Karpas-422 (cell line): ENCODE measurements around the gene SNX1. TPM values are rescaled to one million over a fixed set of nuclear protein-coding genes. Genes with fewer than 3 reads are reported as not detected.

Source experiments
- DNase-seq: peaks from one replicate; pipeline ENCODE4 v3.0.0-alpha.2; 2015
- H2AFZ ChIP-seq: fragments of 200-600 bp; sonication (generic); 2 replicates; pipeline ENCODE4 v1.6.1; 2014; ENCODE audit warnings: antibody characterized with exemption, low read length, mixed read lengths
- H3K27ac ChIP-seq: fragments of 200-600 bp; sonication (generic); 2 replicates; pipeline ENCODE4 v1.5.1; 2014; ENCODE audit warnings: mild to moderate bottlenecking, low read length, moderate library complexity
- H3K27me3 ChIP-seq: fragments of 200-600 bp; sonication (generic); 2 replicates; pipeline ENCODE4 v1.6.1; 2014; ENCODE audit warnings: low read length, mixed read lengths
- H3K36me3 ChIP-seq: fragments of 200-600 bp; sonication (generic); 2 replicates; pipeline ENCODE4 v1.6.1; 2014; ENCODE audit warnings: low read length, mixed read lengths; ENCODE audit not compliant: insufficient read depth
- H3K4me1 ChIP-seq: fragments of 200-600 bp; sonication (generic); 2 replicates; pipeline ENCODE4 v1.6.1; 2014; ENCODE audit warnings: mild to moderate bottlenecking, low read length, mixed read lengths
- H3K4me2 ChIP-seq: fragments of 200-600 bp; sonication (generic); 2 replicates; pipeline ENCODE4 v1.6.1; 2014; ENCODE audit warnings: low read length, low read depth, mild to moderate bottlenecking; ENCODE audit not compliant: poor library complexity, severe bottlenecking
- H3K4me3 ChIP-seq: fragments of 200-600 bp; sonication (generic); 2 replicates; pipeline ENCODE4 v1.5.1; 2014; ENCODE audit warnings: mild to moderate bottlenecking, antibody characterized with exemption, low read length, mixed read lengths
- H3K79me2 ChIP-seq: fragments of 200-600 bp; sonication (generic); 2 replicates; pipeline ENCODE4 v1.6.1; 2014; ENCODE audit warnings: mild to moderate bottlenecking, low read length, mixed read lengths
- H3K9ac ChIP-seq: fragments of 200-600 bp; sonication (generic); 2 replicates; pipeline ENCODE4 v1.6.0; 2014; ENCODE audit warnings: low read length
- H3K9me2 ChIP-seq: fragments of 200-600 bp; sonication (generic), shearing (Covaris generic); replicated peaks from 2 replicates; pipeline ENCODE4 v1.6.0; 2014; ENCODE audit warnings: mild to moderate bottlenecking, low read length, moderate library complexity; ENCODE audit not compliant: insufficient read depth
- H3K9me3 ChIP-seq: fragments of 300-700, 200-600 bp; sonication (generic); 2 replicates; pipeline ENCODE4 v1.6.1; 2014; ENCODE audit warnings: low read length, mixed read lengths
- H4K20me1 ChIP-seq: fragments of 200-600 bp; sonication (generic); 2 replicates; pipeline ENCODE4 v1.6.1; 2014; ENCODE audit warnings: mild to moderate bottlenecking, antibody characterized with exemption, low read length, low read depth; ENCODE audit not compliant: insufficient read depth
- total RNA-seq: library from RNA; depleted of rRNA; stranded (reverse); fragments of >200 nt; shearing (Covaris generic); gene quantifications from 2 replicates; pipeline ENCODE4 v1.2.3, GENCODE V29; 2014; ENCODE audit warnings: low replicate concordance

The SNX1 gene
- total RNA-seq, 1 experiment from 2014 or later, result 52.0 TPM

DNA sequence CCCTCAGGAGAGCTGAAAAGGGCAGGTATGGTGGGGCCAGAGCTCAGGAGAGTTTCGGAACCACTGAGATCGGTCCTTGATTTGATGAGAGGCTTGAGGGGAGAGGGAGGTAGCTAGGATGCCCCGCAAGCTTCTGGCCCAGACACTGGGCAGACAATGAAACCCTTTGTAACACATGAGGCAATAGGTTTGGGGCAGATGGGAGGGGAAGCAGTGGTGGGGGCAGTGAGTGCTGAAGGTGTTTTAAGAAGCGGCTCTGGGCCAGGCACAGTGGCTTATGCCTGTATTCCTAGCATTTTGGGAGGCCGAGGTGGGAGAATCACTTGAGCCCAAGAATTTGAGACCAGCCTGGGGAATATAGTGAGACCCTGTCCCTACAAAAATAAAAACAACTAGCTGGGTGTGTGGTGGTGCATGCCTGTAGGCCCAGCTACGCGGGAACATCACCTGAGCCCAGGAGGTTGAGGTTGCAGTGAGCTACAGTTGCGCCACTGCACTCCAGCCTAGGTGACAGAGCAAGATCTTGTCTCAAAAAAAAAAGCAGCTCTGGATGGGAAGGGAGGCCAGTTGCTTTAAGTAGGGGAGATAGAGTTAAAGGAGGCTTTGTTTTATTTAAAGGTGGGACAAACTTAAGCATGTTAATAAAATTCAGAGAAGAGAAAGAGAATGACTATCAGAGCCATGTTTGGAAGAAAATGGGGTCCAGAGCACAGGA is 46.2 kb downstream of the SNX1 start:
- Histone ChIP-seq H3K4me3 (no peak overlapping the region), H3K27me3 (no peaks in the 10 kb centered on the region), H3K9ac (no peak overlapping the region), H3K4me1 (peaks cover 1% of the 10 kb centered on the region), H4K20me1 (no peaks in the 10 kb centered on the region), H2AFZ (no peak overlapping the region), H3K4me2 (no peak overlapping the region), H3K9me3 (no peaks in the 10 kb centered on the region), H3K9me2 (no peaks in the 10 kb centered on the region), H3K27ac (no peak overlapping the region), H3K36me3 (peaks cover 8% of the 10 kb centered on the region), H3K79me2 (no peaks in the 10 kb centered on the region)
- DNase-seq, result no peak

GRCh38 chr15:64143276-64143675 is 47.5 kb downstream of the SNX1 start:
- Histone ChIP-seq H4K20me1 (no peaks in the 10 kb centered on the region), H3K9me2 (no peaks in the 10 kb centered on the region), H3K4me3 (no peak overlapping the region), H3K9ac (no peak overlapping the region), H3K4me2 (no peak overlapping the region), H3K79me2 (no peaks in the 10 kb centered on the region), H2AFZ (no peak overlapping the region), H3K36me3 (peaks cover 3% of the 10 kb centered on the region), H3K27ac (no peak overlapping the region), H3K27me3 (no peaks in the 10 kb centered on the region), H3K9me3 (no peaks in the 10 kb centered on the region), H3K4me1 (no peaks in the 10 kb centered on the region)
- no peak for DNase-seq

DNA sequence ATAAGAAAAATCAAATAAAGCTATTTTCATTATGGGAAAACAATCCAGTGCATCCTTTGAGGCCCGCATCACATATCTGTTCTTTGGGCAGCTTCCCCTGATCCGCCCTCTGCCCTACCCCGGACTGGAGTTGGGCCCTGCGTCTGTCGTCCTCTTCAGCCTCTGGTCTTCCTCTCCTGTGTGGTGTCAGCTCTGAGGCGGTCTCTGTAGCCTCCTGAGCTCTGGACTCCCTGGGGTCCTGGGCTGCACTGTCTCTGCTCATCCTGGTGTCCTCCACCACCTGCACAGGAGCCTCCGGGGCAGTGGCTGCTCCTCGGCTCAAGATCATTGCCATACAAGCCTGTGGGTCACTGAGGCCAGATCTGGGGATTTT is 48.4 kb downstream of the SNX1 start:
- no peak overlapping the region for H3K27ac ChIP-seq
- no peaks in the 10 kb centered on the region for H3K4me1 ChIP-seq
- H3K9me2 ChIP-seq, result no peaks in the 10 kb centered on the region
- no peaks in the 10 kb centered on the region; the same call in 1 of the 2 replicates for H3K36me3 ChIP-seq
- H3K9me3 ChIP-seq, result no peaks in the 10 kb centered on the region
- no peaks in the 10 kb centered on the region for H4K20me1 ChIP-seq
- no peak overlapping the region for H3K4me3 ChIP-seq
- H3K79me2 ChIP-seq, result no peaks in the 10 kb centered on the region
- H3K27me3 ChIP-seq, result no peaks in the 10 kb centered on the region
- H2AFZ ChIP-seq, result no peak overlapping the region
- H3K9ac ChIP-seq, result no peak overlapping the region
- no peak for DNase-seq
- no peak overlapping the region for H3K4me2 ChIP-seq

- H3K27ac ChIP-seq, result no peak overlapping the region
- no peaks in the 10 kb centered on the region; the same call in 1 of the 2 replicates for H3K36me3 ChIP-seq
- no peak overlapping the region for H3K4me2 ChIP-seq
- no peaks in the 10 kb centered on the region for H3K79me2 ChIP-seq
- H3K27me3 ChIP-seq, result no peaks in the 10 kb centered on the region
- no peaks in the 10 kb centered on the region for H3K9me2 ChIP-seq
- no peaks in the 10 kb centered on the region for H3K9me3 ChIP-seq
- H3K4me3 ChIP-seq, result no peak overlapping the region
- no peak for DNase-seq
- no peak overlapping the region for H3K9ac ChIP-seq
- H2AFZ ChIP-seq, result no peak overlapping the region
- H3K4me1 ChIP-seq, result peaks cover 3% of the 10 kb centered on the region
- H4K20me1 ChIP-seq, result no peaks in the 10 kb centered on the region
Measured at GRCh38 chr15:64144565-64145281, 48.9 kb downstream of the SNX1 start.

DNA sequence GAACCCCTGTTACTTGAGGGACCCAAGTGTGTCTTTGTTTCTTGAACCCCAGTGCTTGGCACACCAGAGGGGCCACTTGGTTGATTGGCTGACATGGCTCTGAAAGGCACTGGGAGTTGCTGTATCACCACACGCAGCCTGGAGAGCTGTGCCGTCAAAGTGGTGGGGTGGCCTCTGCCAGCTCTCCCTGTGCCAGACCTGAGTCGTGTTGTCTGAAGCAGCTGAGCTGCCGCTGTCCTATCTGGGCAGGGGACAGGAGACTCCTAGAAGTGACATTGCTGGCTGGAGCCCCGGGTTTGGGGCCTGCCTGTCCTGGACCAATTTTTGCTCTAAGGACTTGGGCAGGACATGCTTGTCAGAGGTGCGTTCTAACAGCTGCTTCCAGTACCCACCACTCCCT is 50.3 kb downstream of the SNX1 start:
- no peaks in the 10 kb centered on the region for H3K9me3 ChIP-seq
- DNase-seq, result no peak
- no peaks in the 10 kb centered on the region for H3K9me2 ChIP-seq
- no peak overlapping the region for H3K9ac ChIP-seq
- H3K79me2 ChIP-seq, result no peaks in the 10 kb centered on the region
- no peak overlapping the region for H3K4me3 ChIP-seq
- no peaks in the 10 kb centered on the region for H4K20me1 ChIP-seq
- no peak overlapping the region for H3K4me2 ChIP-seq
- H3K36me3 ChIP-seq, result no peaks in the 10 kb centered on the region; the same call in 1 of the 2 replicates
- peaks cover 14% of the 10 kb centered on the region for H3K4me1 ChIP-seq
- H3K27me3 ChIP-seq, result no peaks in the 10 kb centered on the region
- H3K27ac ChIP-seq, result no peak overlapping the region
- no peak overlapping the region for H2AFZ ChIP-seq

- peaks cover 18% of the 10 kb centered on the region for H3K4me1 ChIP-seq
- no peaks in the 10 kb centered on the region for H3K9me3 ChIP-seq
- H3K4me3 ChIP-seq, result no peak overlapping the region
- no peaks in the 10 kb centered on the region for H3K27me3 ChIP-seq
- H3K4me2 ChIP-seq, result no peak overlapping the region
- DNase-seq, result no peak
- no peaks in the 10 kb centered on the region for H3K79me2 ChIP-seq
- H2AFZ ChIP-seq, result no peak overlapping the region
- no peak overlapping the region for H3K9ac ChIP-seq
- H3K9me2 ChIP-seq, result no peaks in the 10 kb centered on the region
- H3K27ac ChIP-seq, result no peak overlapping the region
- no peaks in the 10 kb centered on the region; the same call in 1 of the 2 replicates for H3K36me3 ChIP-seq
- no peaks in the 10 kb centered on the region for H4K20me1 ChIP-seq
Measured at GRCh38 chr15:64146520-64146884, 50.7 kb downstream of the SNX1 start.

GRCh38 chr15:64146885-64147681 is 51.3 kb downstream of the SNX1 start:
- no peak overlapping the region for H3K9ac ChIP-seq
- peaks cover 5% of the 10 kb centered on the region; the same call in 1 of the 2 replicates for H3K79me2 ChIP-seq
- H3K36me3 ChIP-seq, result no peaks in the 10 kb centered on the region; the same call in 1 of the 2 replicates
- no peaks in the 10 kb centered on the region for H3K9me2 ChIP-seq
- no peak overlapping the region for H2AFZ ChIP-seq
- no peak overlapping the region for H3K27ac ChIP-seq
- peaks cover 18% of the 10 kb centered on the region for H3K4me1 ChIP-seq
- no peak for DNase-seq
- H3K4me3 ChIP-seq, result no peak overlapping the region
- H3K27me3 ChIP-seq, result no peaks in the 10 kb centered on the region
- no peak overlapping the region for H3K4me2 ChIP-seq
- no peaks in the 10 kb centered on the region for H3K9me3 ChIP-seq
- no peaks in the 10 kb centered on the region for H4K20me1 ChIP-seq

DNA sequence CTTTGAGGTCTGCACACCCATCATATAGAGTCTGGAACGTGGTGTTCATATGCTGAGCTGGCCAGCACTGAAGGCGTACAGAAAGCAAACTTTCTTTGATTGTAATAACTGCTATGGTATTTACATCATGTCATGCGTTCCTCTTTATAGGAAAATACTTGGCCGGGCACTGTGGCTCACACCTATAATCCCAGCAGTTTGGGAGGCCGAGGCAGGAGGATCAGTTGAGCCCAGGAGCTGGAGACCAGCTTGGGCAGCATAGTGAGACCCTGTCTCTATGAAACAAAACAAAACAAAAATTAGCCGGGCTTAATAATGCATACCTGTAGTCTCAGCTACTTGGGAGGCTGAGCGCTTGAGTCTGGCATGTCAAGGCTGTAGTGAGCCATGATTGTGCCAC is 52.4 kb downstream of the SNX1 start:
- no peak for DNase-seq

More for the DNA sequence above, 52.4 kb downstream of the SNX1 start:
- H3K4me1 ChIP-seq, result peaks cover 26% of the 10 kb centered on the region
- H2AFZ ChIP-seq, result no peak overlapping the region
- no peaks in the 10 kb centered on the region; the same call in 1 of the 2 replicates for H3K36me3 ChIP-seq
- H3K4me2 ChIP-seq, result no peak overlapping the region
- H3K27ac ChIP-seq, result no peak overlapping the region
- H3K4me3 ChIP-seq, result no peak overlapping the region
- H3K27me3 ChIP-seq, result no peaks in the 10 kb centered on the region
- H3K79me2 ChIP-seq, result peaks cover 7% of the 10 kb centered on the region; the same call in 1 of the 2 replicates
- no peaks in the 10 kb centered on the region for H3K9me2 ChIP-seq
- H3K9me3 ChIP-seq, result no peaks in the 10 kb centered on the region
- no peaks in the 10 kb centered on the region for H4K20me1 ChIP-seq
- no peak overlapping the region for H3K9ac ChIP-seq
